ENCODE data around the gene STK39.

DNA sequence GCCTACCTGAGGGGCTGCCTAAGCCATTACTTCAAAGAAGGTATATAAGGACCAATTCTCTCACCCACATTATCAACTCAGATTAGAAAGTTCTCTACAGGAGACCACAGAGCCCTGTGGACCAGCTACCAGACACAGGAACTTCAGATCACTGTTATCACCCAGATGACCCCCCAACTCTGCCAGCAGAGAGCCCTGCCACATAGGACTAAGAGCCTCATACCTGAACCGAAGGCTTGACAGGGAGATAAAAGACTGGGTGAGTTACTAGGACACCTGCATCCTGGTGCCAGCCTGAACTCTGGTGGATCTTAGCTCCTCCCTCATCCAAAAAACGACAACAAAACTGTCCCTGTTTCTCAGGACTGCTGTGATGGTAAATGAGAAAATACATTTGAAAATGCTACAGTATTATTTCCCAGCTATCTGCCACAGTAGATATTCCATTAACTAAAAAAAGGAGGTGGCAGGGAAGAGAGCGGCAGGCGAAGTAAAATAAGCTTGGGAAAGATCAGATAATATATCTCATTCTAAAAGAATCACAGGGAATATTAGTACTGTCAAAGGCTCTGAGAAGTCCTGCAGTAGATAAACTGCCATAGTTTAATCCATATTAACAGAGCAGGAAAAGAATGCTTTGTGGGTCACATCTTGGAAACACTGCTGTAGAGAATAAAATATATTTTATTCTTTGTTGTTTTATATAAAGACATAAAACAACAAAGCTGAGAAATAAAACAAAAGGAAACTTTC, 79.7 kb downstream of the STK39 start:
- TF ChIP-seq EP300 (IDR thresholded peaks at IDR 0.05) (no peak), POLR2A (IDR thresholded peaks at IDR 0.05) (no peak), POLR2AphosphoS5 (IDR thresholded peaks at IDR 0.05) (no peak)
- TF ChIP-seq, protein P1, sequence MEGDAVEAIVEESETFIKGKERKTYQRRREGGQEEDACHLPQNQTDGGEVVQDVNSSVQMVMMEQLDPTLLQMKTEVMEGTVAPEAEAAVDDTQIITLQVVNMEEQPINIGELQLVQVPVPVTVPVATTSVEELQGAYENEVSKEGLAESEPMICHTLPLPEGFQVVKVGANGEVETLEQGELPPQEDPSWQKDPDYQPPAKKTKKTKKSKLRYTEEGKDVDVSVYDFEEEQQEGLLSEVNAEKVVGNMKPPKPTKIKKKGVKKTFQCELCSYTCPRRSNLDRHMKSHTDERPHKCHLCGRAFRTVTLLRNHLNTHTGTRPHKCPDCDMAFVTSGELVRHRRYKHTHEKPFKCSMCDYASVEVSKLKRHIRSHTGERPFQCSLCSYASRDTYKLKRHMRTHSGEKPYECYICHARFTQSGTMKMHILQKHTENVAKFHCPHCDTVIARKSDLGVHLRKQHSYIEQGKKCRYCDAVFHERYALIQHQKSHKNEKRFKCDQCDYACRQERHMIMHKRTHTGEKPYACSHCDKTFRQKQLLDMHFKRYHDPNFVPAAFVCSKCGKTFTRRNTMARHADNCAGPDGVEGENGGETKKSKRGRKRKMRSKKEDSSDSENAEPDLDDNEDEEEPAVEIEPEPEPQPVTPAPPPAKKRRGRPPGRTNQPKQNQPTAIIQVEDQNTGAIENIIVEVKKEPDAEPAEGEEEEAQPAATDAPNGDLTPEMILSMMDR (IDR thresholded peaks at IDR 0.05), result no peak
